Uterus (tissue), 2 donors: ENCODE data around the gene EXOC4.

ENCODE experiments used
- CTCF ChIP-seq, 4 experiments: fragments of 200-600 bp in 2 of 4; fragments of 450-650 bp in 2 of 4; sonication (generic) in 2 of 4; IDR thresholded peaks; one replicate each; pipeline ENCODE4 v1.5.1; 2016 to 2019; ENCODE audit warnings: antibody characterized with exemption in 4 of 4, mild to moderate bottlenecking in 2 of 4, moderate library complexity in 1 of 4
- POLR2A ChIP-seq, 2 donors: fragments of 450-650 bp; IDR thresholded peaks; one replicate each; pipeline ENCODE4 v1.6.1; 2016; ENCODE audit warnings: antibody characterized with exemption in 2 of 2, mild to moderate bottlenecking in 1 of 2, moderate library complexity in 1 of 2

- TF ChIP-seq CTCF (IDR thresholded peaks at IDR 0.05), result peak; percentile 25 to 66 (median 52)
- TF ChIP-seq POLR2A (IDR thresholded peaks at IDR 0.05), result no peak
Observed at GRCh38 chr7:134016223-134016941, 763.5 kb downstream of the EXOC4 start.
